H9 (cell line): ENCODE data around the gene GFER. TPM values are rescaled to one million over a fixed set of nuclear protein-coding genes. Genes with fewer than 3 reads are reported as not detected.

Source experiments
- DNase-seq: peaks from one replicate; pipeline ENCODE4 v3.0.0-alpha.2; 2017
- H2AFZ ChIP-seq: one replicate; pipeline ENCODE4 v1.6.1; 2013; ENCODE audit warnings: mild to moderate bottlenecking, low read length, control low read depth, moderate library complexity
- H2AK5ac ChIP-seq: 2 replicates; pipeline ENCODE4 v1.6.1; 2013; ENCODE audit warnings: low read length, control low read depth, mixed read lengths; ENCODE audit not compliant: insufficient read length
- H2BK120ac ChIP-seq: one replicate; pipeline ENCODE4 v1.6.1; 2013; ENCODE audit warnings: low read depth, mild to moderate bottlenecking, low read length, control low read depth, inconsistent platforms; ENCODE audit not compliant: poor library complexity, severe bottlenecking
- H2BK12ac ChIP-seq: 2 replicates; pipeline ENCODE4 v1.6.1; 2013; ENCODE audit warnings: low read length, control low read depth, mixed read lengths, low read depth; ENCODE audit not compliant: insufficient read length
- H2BK15ac ChIP-seq: 2 replicates; pipeline ENCODE4 v1.6.1; 2013; ENCODE audit warnings: low read depth, low read length, control low read depth
- H2BK20ac ChIP-seq: one replicate; pipeline ENCODE4 v1.6.1; 2013; ENCODE audit warnings: low read depth, mild to moderate bottlenecking, low read length, control low read depth, inconsistent platforms; ENCODE audit not compliant: poor library complexity, severe bottlenecking
- H2BK5ac ChIP-seq: 2 replicates; pipeline ENCODE4 v1.6.1; 2013; ENCODE audit warnings: low read length, control low read depth, mixed read lengths; ENCODE audit not compliant: insufficient read length
- H3K14ac ChIP-seq: 2 replicates; pipeline ENCODE4 v1.6.1; 2013; ENCODE audit warnings: low read length, control low read depth; ENCODE audit not compliant: insufficient read depth
- H3K18ac ChIP-seq: 2 replicates; pipeline ENCODE4 v1.6.1; 2013; ENCODE audit warnings: low read depth, mild to moderate bottlenecking, mixed read lengths, low read length, control low read depth; ENCODE audit not compliant: insufficient read length
- H3K23ac ChIP-seq: 2 replicates; pipeline ENCODE4 v1.6.1; 2013; ENCODE audit warnings: low read length, control low read depth, mixed read lengths, low read depth; ENCODE audit not compliant: insufficient read length
- H3K23me2 ChIP-seq: 2 replicates; pipeline ENCODE4 v1.6.1; 2013; ENCODE audit warnings: low read depth, mild to moderate bottlenecking, mixed read lengths, low read length, control low read depth; ENCODE audit not compliant: insufficient read length, poor library complexity, severe bottlenecking
- H3K27ac ChIP-seq: 2 replicates; pipeline ENCODE4 v1.5.1; 2013; ENCODE audit warnings: low read length, control low read depth, mixed read lengths, low read depth; ENCODE audit not compliant: insufficient read length
- H3K27me3 ChIP-seq: 2 replicates; pipeline ENCODE4 v1.6.1; 2013; ENCODE audit warnings: low read length, control low read depth, inconsistent platforms; ENCODE audit not compliant: insufficient read depth
- H3K4ac ChIP-seq: 2 replicates; pipeline ENCODE4 v1.6.1; 2013; ENCODE audit warnings: low read depth, mild to moderate bottlenecking, control low read depth, inconsistent platforms, low read length, moderate library complexity
- H3K4me1 ChIP-seq: 2 replicates; pipeline ENCODE4 v1.6.1; 2013; ENCODE audit warnings: low read length, control low read depth, inconsistent platforms; ENCODE audit not compliant: insufficient read depth
- H3K4me2 ChIP-seq: 2 replicates; pipeline ENCODE4 v1.6.1; 2013; ENCODE audit warnings: low read length, control low read depth, mixed read lengths; ENCODE audit not compliant: insufficient read length, insufficient read depth
- H3K56ac ChIP-seq: 2 replicates; pipeline ENCODE4 v1.6.1; 2013; ENCODE audit warnings: low read depth, mild to moderate bottlenecking, mixed read lengths, low read length, control low read depth; ENCODE audit not compliant: insufficient read length
- H3K79me1 ChIP-seq: 2 replicates; pipeline ENCODE4 v1.6.1; 2013; ENCODE audit warnings: low read depth, mild to moderate bottlenecking, moderate library complexity, low read length, control low read depth, inconsistent platforms; ENCODE audit not compliant: insufficient read depth, poor library complexity, severe bottlenecking
- H3K79me2 ChIP-seq: 2 replicates; pipeline ENCODE4 v1.6.1; 2013; ENCODE audit warnings: low read length, control low read depth, inconsistent platforms; ENCODE audit not compliant: insufficient read depth
- H3K9ac ChIP-seq: 2 replicates; pipeline ENCODE4 v1.6.1; 2013; ENCODE audit warnings: low read length, control low read depth, mixed read lengths; ENCODE audit not compliant: insufficient read length; ENCODE audit errors: extremely low read depth
- H3K9me3 ChIP-seq: one replicate; pipeline ENCODE4 v1.6.1; 2013; ENCODE audit warnings: low read depth, low read length, inconsistent platforms; ENCODE audit not compliant: control insufficient read depth
- H3T11ph ChIP-seq: one replicate; pipeline ENCODE4 v1.6.1; 2013; ENCODE audit warnings: mild to moderate bottlenecking, low read length, control low read depth, inconsistent platforms
- H4K20me1 ChIP-seq: one replicate; pipeline ENCODE4 v1.6.1; 2013; ENCODE audit not compliant: control insufficient read depth, insufficient read length, insufficient read depth
- H4K5ac ChIP-seq: 2 replicates; pipeline ENCODE4 v1.6.1; 2013; ENCODE audit warnings: low read depth, mild to moderate bottlenecking, mixed read lengths, low read length, control low read depth; ENCODE audit not compliant: insufficient read length
- H4K8ac ChIP-seq: replicated peaks from 2 replicates; pipeline ENCODE4 v1.6.1; 2013; ENCODE audit warnings: low read length, control low read depth, mixed read lengths, low read depth; ENCODE audit not compliant: insufficient read length
- H4K91ac ChIP-seq: 2 replicates; pipeline ENCODE4 v1.6.1; 2013; ENCODE audit warnings: low read depth, mild to moderate bottlenecking, moderate library complexity, mixed read lengths, low read length, control low read depth; ENCODE audit not compliant: insufficient read length
- H3K27ac Mint-ChIP-seq, 3 experiments: 2 replicates in 2 of 3; 3 replicates in 1 of 3; pipeline ENCODE4 v1.8.0; 2020 to 2021; ENCODE audit warnings: mixed read lengths in 3 of 3, mild to moderate bottlenecking in 1 of 3, moderate library complexity in 1 of 3
- H3K27me3 Mint-ChIP-seq: 2 replicates; pipeline ENCODE4 v1.8.0; 2021; ENCODE audit warnings: low read depth, mild to moderate bottlenecking, moderate library complexity, mixed read lengths
- H3K36me3 Mint-ChIP-seq, 3 experiments: 2 replicates in 2 of 3; 3 replicates in 1 of 3; pipeline ENCODE4 v1.8.0; 2020 to 2021; ENCODE audit warnings: low read depth in 3 of 3, mixed read lengths in 3 of 3; ENCODE audit not compliant: insufficient read depth in 1 of 3
- H3K4me1 Mint-ChIP-seq, 2 experiments: 2 replicates each; pipeline ENCODE4 v1.8.0; 2020; ENCODE audit warnings: mixed read lengths in 2 of 2
- H3K4me3 Mint-ChIP-seq, 2 experiments: 2 replicates in 1 of 2; 3 replicates in 1 of 2; pipeline ENCODE4 v1.8.0; 2020 to 2021; ENCODE audit warnings: mild to moderate bottlenecking in 2 of 2, mixed read lengths in 2 of 2, moderate library complexity in 1 of 2
- H3K9me3 Mint-ChIP-seq, 2 experiments: 2 replicates in 1 of 2; 3 replicates in 1 of 2; pipeline ENCODE4 v1.8.0; 2020; ENCODE audit warnings: mild to moderate bottlenecking in 2 of 2, mixed read lengths in 2 of 2, moderate library complexity in 1 of 2
- WGBS: extraction: QIAGEN DNeasy Blood & Tissue Kit; methylation state at CpG from one replicate; pipeline ENCODE4 v1.1.7; 2013; ENCODE audit warnings: missing lambda C conversion rate, low lambda C conversion rate, mixed read lengths; ENCODE audit not compliant: insufficient read length; ENCODE audit errors: extremely low coverage; 5-methylcytosine and 5-hydroxymethylcytosine counted together
- total RNA-seq: library from RNA; stranded (reverse); gene quantifications from 2 replicates; pipeline ENCODE4 v1.2.1, GENCODE V29; 2021
- TF ChIP-seq, protein P1 (sequence below): fragments of 200-600 bp; sonication (generic); conservative IDR thresholded peaks from 3 replicates; pipeline ENCODE4 v1.8.0; 2021; ENCODE audit warnings: antibody characterized with exemption, mild to moderate bottlenecking

The GFER gene
- total RNA-seq, 1 experiment from 2014 or later = 49.1 TPM

DNA sequence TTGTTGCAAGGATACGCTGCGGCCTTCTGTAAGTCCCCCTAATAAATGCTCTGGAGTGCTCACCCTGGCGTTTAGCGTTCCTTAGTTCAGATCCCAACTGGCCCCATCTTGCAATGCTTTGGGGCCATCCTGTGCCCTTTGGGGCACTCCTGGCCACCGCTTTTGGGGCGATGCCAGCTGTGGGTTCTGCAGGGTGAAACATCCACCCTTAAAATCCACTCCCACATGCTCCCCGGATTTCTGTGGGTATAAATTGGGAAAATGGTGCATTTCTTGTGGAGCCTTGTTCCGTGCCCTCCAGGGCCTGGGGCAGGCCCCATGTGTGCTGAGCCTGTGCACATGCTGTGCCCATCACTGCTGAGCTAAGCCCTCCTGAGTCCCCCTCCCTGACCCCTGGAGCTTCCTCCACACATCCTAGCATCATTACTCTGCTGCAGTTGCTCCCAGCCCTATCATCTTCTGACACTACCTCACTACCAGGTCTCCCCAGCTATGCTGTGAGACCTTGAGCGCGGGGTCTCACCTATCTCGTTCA is 47.0 kb upstream of the GFER start:
- H4K5ac ChIP-seq = no peak overlapping the region
- no peaks in the 10 kb centered on the region for H3K27me3 ChIP-seq
- no peak overlapping the region for H3K4ac ChIP-seq
- no peak overlapping the region for H4K8ac ChIP-seq
- H3K9ac ChIP-seq = no peak overlapping the region
- no peak for DNase-seq
- no peak overlapping the region for H2AK5ac ChIP-seq
- no peaks in the 10 kb centered on the region for H3K23me2 ChIP-seq
- H3K56ac ChIP-seq = no peak overlapping the region
- H3K23ac ChIP-seq = no peak overlapping the region
- no peak overlapping the region for H2BK20ac ChIP-seq
- TF ChIP-seq, protein P1, sequence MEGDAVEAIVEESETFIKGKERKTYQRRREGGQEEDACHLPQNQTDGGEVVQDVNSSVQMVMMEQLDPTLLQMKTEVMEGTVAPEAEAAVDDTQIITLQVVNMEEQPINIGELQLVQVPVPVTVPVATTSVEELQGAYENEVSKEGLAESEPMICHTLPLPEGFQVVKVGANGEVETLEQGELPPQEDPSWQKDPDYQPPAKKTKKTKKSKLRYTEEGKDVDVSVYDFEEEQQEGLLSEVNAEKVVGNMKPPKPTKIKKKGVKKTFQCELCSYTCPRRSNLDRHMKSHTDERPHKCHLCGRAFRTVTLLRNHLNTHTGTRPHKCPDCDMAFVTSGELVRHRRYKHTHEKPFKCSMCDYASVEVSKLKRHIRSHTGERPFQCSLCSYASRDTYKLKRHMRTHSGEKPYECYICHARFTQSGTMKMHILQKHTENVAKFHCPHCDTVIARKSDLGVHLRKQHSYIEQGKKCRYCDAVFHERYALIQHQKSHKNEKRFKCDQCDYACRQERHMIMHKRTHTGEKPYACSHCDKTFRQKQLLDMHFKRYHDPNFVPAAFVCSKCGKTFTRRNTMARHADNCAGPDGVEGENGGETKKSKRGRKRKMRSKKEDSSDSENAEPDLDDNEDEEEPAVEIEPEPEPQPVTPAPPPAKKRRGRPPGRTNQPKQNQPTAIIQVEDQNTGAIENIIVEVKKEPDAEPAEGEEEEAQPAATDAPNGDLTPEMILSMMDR = no peak
- H2BK120ac ChIP-seq = no peak overlapping the region
- H3K4me2 ChIP-seq = no peak overlapping the region
- no peaks in the 10 kb centered on the region for H3K9me3 ChIP-seq
- no peak overlapping the region for H3K27ac ChIP-seq
- Mint-ChIP-seq H3K27ac (no peak overlapping the region; a peak in 1 of 7 replicates), H3K9me3 (no peaks in the 10 kb centered on the region), H3K27me3 (peaks cover 2% of the 10 kb centered on the region; the same call in 1 of the 2 replicates), H3K4me1 (peaks cover 5 to 12% of the 10 kb centered on the region in 2 experiments), H3K4me3 (no peak overlapping the region), H3K36me3 (peaks cover 10 to 28% (median 17%) of the 10 kb centered on the region in 3 experiments; a peak in 6 of 7 replicates)
- no peak overlapping the region for H2AFZ ChIP-seq
- H2BK15ac ChIP-seq = no peak overlapping the region
- no peak overlapping the region for H2BK5ac ChIP-seq
- no peak overlapping the region for H3K18ac ChIP-seq
- H4K20me1 ChIP-seq = no peaks in the 10 kb centered on the region
- no peak overlapping the region for H3T11ph ChIP-seq
- 0 out of 2 replicates have a peak, but pooled peaks cover under 1% of the 10 kb centered on the region for H3K4me1 ChIP-seq
- no peak overlapping the region for H3K14ac ChIP-seq
- H3K79me2 ChIP-seq = no peaks in the 10 kb centered on the region
- no peak overlapping the region for H4K91ac ChIP-seq
- H2BK12ac ChIP-seq = no peak overlapping the region
- no peaks in the 10 kb centered on the region for H3K79me1 ChIP-seq
- WGBS = no CpG with 5 or more reads among the region's 11 CpGs
